NK-92 (cell line): ENCODE measurements around the gene CCNL1.

Experiments used
- DNase-seq: peaks from one replicate; lab custom pipeline; 2025; ENCODE audit not compliant: unreplicated experiment; lab: John Stamatoyannopoulos, UW

CCNL1 gene

GRCh38 chr3:157147099-157147803 lies 12.7 kb downstream of the CCNL1 start:
- DNase-seq: no peak

- no peak for DNase-seq
These were observed 14.2 kb downstream of the CCNL1 start for GRCh38 chr3:157145606-157146322.

- no peak for DNase-seq
These were observed 17.6 kb downstream of the CCNL1 start for GRCh38 chr3:157142315-157142714.

GRCh38 chr3:157139938-157140534 lies 19.9 kb downstream of the CCNL1 start:
- no peak for DNase-seq

GRCh38 chr3:157136647-157137387 lies 23.1 kb downstream of the CCNL1 start:
- DNase-seq: no peak

GRCh38 chr3:157135671-157136396 lies 24.1 kb downstream of the CCNL1 start:
- DNase-seq: no peak

GRCh38 chr3:157134620-157135191 lies 25.2 kb downstream of the CCNL1 start:
- no peak for DNase-seq

GRCh38 chr3:157133434-157134320 lies 26.3 kb downstream of the CCNL1 start:
- no peak for DNase-seq

GRCh38 chr3:157132936-157133335 lies 27.0 kb downstream of the CCNL1 start:
- no peak for DNase-seq

- no peak for DNase-seq
These were observed 27.6 kb downstream of the CCNL1 start for GRCh38 chr3:157132341-157132740.

GRCh38 chr3:157131861-157132260 lies 28.1 kb downstream of the CCNL1 start:
- DNase-seq: no peak

- no peak for DNase-seq
These were observed 29.3 kb downstream of the CCNL1 start for GRCh38 chr3:157130467-157131251.

GRCh38 chr3:157129803-157130466 lies 30.0 kb downstream of the CCNL1 start:
- DNase-seq: no peak

GRCh38 chr3:157128771-157129681 lies 30.9 kb downstream of the CCNL1 start:
- no peak for DNase-seq

- DNase-seq: no peak
These were observed 31.8 kb downstream of the CCNL1 start for GRCh38 chr3:157127831-157128767.

- DNase-seq: no peak
These were observed 32.7 kb downstream of the CCNL1 start for GRCh38 chr3:157127268-157127667.
